Liver (tissue), 9 donors: Measurements from ENCODE around the gene FOXO3. TPM values are rescaled to one million over a fixed set of nuclear protein-coding genes. Genes with fewer than 3 reads are reported as not detected.

Source experiments
- DNase-seq: peaks from one replicate; pipeline ENCODE4 v3.0.0-alpha.2; 2017; ENCODE audit warnings: low spot score
- H3K27ac ChIP-seq, 2 donors: one replicate each; pipeline ENCODE4 v1.7.0; 2013; ENCODE audit warnings: inconsistent platforms in 2 of 2, low read length in 2 of 2, control low read depth in 1 of 2, low read depth in 1 of 2, mild to moderate bottlenecking in 1 of 2
- H3K27me3 ChIP-seq, 4 donors: one replicate each; pipeline versions ENCODE4 v1.6.1 to v1.7.0; 2013; ENCODE audit warnings: low read length in 3 of 4, inconsistent platforms in 1 of 4, mild to moderate bottlenecking in 1 of 4, moderate library complexity in 1 of 4; ENCODE audit not compliant: control insufficient read depth in 4 of 4, insufficient read depth in 4 of 4
- H3K36me3 ChIP-seq, 4 donors: one replicate each; pipeline versions ENCODE4 v1.6.1 to v1.7.0; 2013; ENCODE audit warnings: low read length in 3 of 4, mild to moderate bottlenecking in 3 of 4, low read depth in 1 of 4, moderate library complexity in 1 of 4; ENCODE audit not compliant: control insufficient read depth in 4 of 4, insufficient read depth in 3 of 4
- H3K4me1 ChIP-seq, 4 donors: one replicate each; pipeline versions ENCODE4 v1.6.1 to v1.7.0; 2013; ENCODE audit warnings: low read length in 3 of 4, mild to moderate bottlenecking in 3 of 4, moderate library complexity in 1 of 4; ENCODE audit not compliant: control insufficient read depth in 4 of 4, insufficient read depth in 4 of 4
- H3K4me3 ChIP-seq, 3 donors: one replicate each; pipeline versions ENCODE4 v1.6.1 to v1.7.0; 2013; ENCODE audit warnings: low read length in 3 of 3, control low read depth in 1 of 3, low read depth in 1 of 3, mild to moderate bottlenecking in 1 of 3
- H3K9ac ChIP-seq, 2 donors: one replicate each; pipeline ENCODE4 v1.7.0; 2013; ENCODE audit warnings: low read length in 2 of 2, mild to moderate bottlenecking in 2 of 2, moderate library complexity in 2 of 2, control low read depth in 1 of 2, low read depth in 1 of 2
- H3K9me3 ChIP-seq, 4 donors: one replicate each; pipeline versions ENCODE4 v1.6.1 to v1.7.0; 2013; ENCODE audit warnings: low read length in 3 of 4; ENCODE audit not compliant: control insufficient read depth in 4 of 4
- CTCF ChIP-seq: fragments of 150-350 bp; IDR thresholded peaks from 2 replicates; pipeline ENCODE4 v1.5.1; 2017; ENCODE audit warnings: improper control_type of control experiment, low read depth, low read length; ENCODE audit not compliant: missing input control
- EGR1 ChIP-seq, 2 donors: IDR thresholded peaks; 2 replicates each; pipeline ENCODE4 v1.6.1; 2016 to 2018; ENCODE audit warnings: antibody characterized with exemption in 2 of 2, low read depth in 2 of 2
- FOXA1 ChIP-seq: IDR thresholded peaks from 2 replicates; pipeline ENCODE4 v1.6.1; 2016; ENCODE audit warnings: antibody characterized with exemption
- FOXA2 ChIP-seq: IDR thresholded peaks from 2 replicates; pipeline ENCODE4 v1.6.1; 2016; ENCODE audit warnings: antibody characterized with exemption
- GABPA ChIP-seq, 2 donors: IDR thresholded peaks in 1 of 2; conservative IDR thresholded peaks in 1 of 2; 2 replicates each; pipeline ENCODE4 v1.6.1; 2016; ENCODE audit warnings: antibody characterized with exemption in 2 of 2, mild to moderate bottlenecking in 1 of 2, moderate library complexity in 1 of 2
- HNF4A ChIP-seq, 2 donors: conservative IDR thresholded peaks; 2 replicates each; pipeline ENCODE4 v1.6.1; 2016; ENCODE audit warnings: antibody characterized with exemption in 2 of 2, mild to moderate bottlenecking in 2 of 2
- HNF4G ChIP-seq: IDR thresholded peaks from 2 replicates; pipeline ENCODE4 v1.6.1; 2016; ENCODE audit warnings: antibody characterized with exemption
- JUND ChIP-seq, 2 donors: IDR thresholded peaks; 2 replicates each; pipeline ENCODE4 v1.6.1; 2016; ENCODE audit warnings: antibody characterized with exemption in 2 of 2
- NR2F2 ChIP-seq: IDR thresholded peaks from 2 replicates; pipeline ENCODE4 v1.6.1; 2016; ENCODE audit warnings: antibody characterized with exemption
- RAD21 ChIP-seq, 2 donors: IDR thresholded peaks; 2 replicates each; pipeline ENCODE4 v1.6.1; 2016; ENCODE audit warnings: antibody characterized with exemption in 2 of 2, mild to moderate bottlenecking in 2 of 2
- RXRA ChIP-seq, 2 donors: IDR thresholded peaks; 2 replicates each; pipeline ENCODE4 v1.6.1; 2017 to 2018; ENCODE audit warnings: antibody characterized with exemption in 2 of 2, mild to moderate bottlenecking in 1 of 2
- SP1 ChIP-seq: IDR thresholded peaks from 2 replicates; pipeline ENCODE4 v1.6.1; 2018; ENCODE audit warnings: antibody characterized with exemption, mild to moderate bottlenecking
- TAF1 ChIP-seq: conservative IDR thresholded peaks from 2 replicates; pipeline ENCODE4 v1.6.1; 2016; ENCODE audit warnings: antibody characterized with exemption, mild to moderate bottlenecking
- YY1 ChIP-seq: IDR thresholded peaks from 2 replicates; pipeline ENCODE4 v1.6.1; 2016; ENCODE audit warnings: antibody characterized with exemption, mild to moderate bottlenecking
- ZBTB33 ChIP-seq: IDR thresholded peaks from 2 replicates; pipeline ENCODE4 v1.6.1; 2016; ENCODE audit warnings: antibody characterized with exemption
- WGBS: extraction: QIAGEN DNeasy Blood & Tissue Kit; methylation state at CpG from one replicate; pipeline ENCODE4 v1.1.7; 2013; 5-methylcytosine and 5-hydroxymethylcytosine counted together
- polyA plus RNA-seq, 2 donors: library from polyadenylated mRNA; stranded (reverse) in 1 of 2; unstranded in 1 of 2; fragments of 200-250 nt in 1 of 2; fragments of >200 nt in 1 of 2; fragmentation: Nextera tagmentation in 1 of 2; extraction: Ambion mirVana in 1 of 2; gene quantifications; one replicate each; pipeline versions ENCODE4 v1.2.1 to v1.2.3, GENCODE V29; 2013 to 2015
- total RNA-seq, 2 donors: library from RNA; depleted of rRNA; stranded (reverse); fragments of >200 nt; gene quantifications; one replicate each; pipeline ENCODE4 v1.2.3, GENCODE V29; 2014
- TF ChIP-seq, protein P1 (sequence below): IDR thresholded peaks from 2 replicates; pipeline ENCODE4 v1.6.1; 2016; ENCODE audit warnings: antibody characterized with exemption
- TF ChIP-seq, protein P2 (sequence below): IDR thresholded peaks from 2 replicates; pipeline ENCODE4 v1.6.1; 2016; ENCODE audit warnings: antibody characterized with exemption
- TF ChIP-seq, protein P3 (sequence below): IDR thresholded peaks from 2 replicates; pipeline ENCODE4 v1.6.1; 2016; ENCODE audit warnings: antibody characterized with exemption, mild to moderate bottlenecking
- donor health status: healthy.
- donor health status: healthy.
- donor health status: healthy.
- donor health status: healthy.
- donor health status: healthy.

The FOXO3 gene
- total and polyA plus RNA-seq, 4 donors: 6.0 to 72.2 (median 17.3) TPM

- Histone ChIP-seq H3K9ac (no peak overlapping the region), H3K27ac (peak overlapping the region; percentile 59 to 68), H3K4me3 (no peak overlapping the region), H3K4me1 (peaks cover 16 to 76% (median 67%) of the 10 kb centered on the region in 4 donors), H3K36me3 (peaks cover 0 to 2% (median 0%) of the 10 kb centered on the region in 4 donors), H3K9me3 (no peaks in the 10 kb centered on the region), H3K27me3 (no peaks in the 10 kb centered on the region)
- no peak for TF ChIP-seq FOXA1
- TF ChIP-seq HNF4A (conservative IDR thresholded peaks at IDR 0.05): no peak
- TF ChIP-seq NR2F2: no peak
- TF ChIP-seq CTCF: no peak
- TF ChIP-seq EGR1 (IDR thresholded peaks at IDR 0.05; ENCODE audit: low read depth in 2 of 2): no peak
- no peak for TF ChIP-seq HNF4G
- no peak for TF ChIP-seq RAD21 (IDR thresholded peaks at IDR 0.05)
- TF ChIP-seq ZBTB33: no peak
- TF ChIP-seq GABPA (IDR thresholded peaks at IDR 0.05 in 1 of 2, conservative IDR thresholded peaks at IDR 0.05 in 1 of 2): no peak
- TF ChIP-seq, protein P1, sequence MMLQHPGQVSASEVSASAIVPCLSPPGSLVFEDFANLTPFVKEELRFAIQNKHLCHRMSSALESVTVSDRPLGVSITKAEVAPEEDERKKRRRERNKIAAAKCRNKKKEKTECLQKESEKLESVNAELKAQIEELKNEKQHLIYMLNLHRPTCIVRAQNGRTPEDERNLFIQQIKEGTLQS: no peak
- TF ChIP-seq YY1: no peak
- TF ChIP-seq, protein P2, sequence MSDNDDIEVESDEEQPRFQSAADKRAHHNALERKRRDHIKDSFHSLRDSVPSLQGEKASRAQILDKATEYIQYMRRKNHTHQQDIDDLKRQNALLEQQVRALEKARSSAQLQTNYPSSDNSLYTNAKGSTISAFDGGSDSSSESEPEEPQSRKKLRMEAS: no peak
- no peak for TF ChIP-seq JUND (IDR thresholded peaks at IDR 0.05)
- no peak for TF ChIP-seq FOXA2
- no peak for TF ChIP-seq RXRA (IDR thresholded peaks at IDR 0.05)
- TF ChIP-seq TAF1: no peak
- TF ChIP-seq SP1: no peak
- TF ChIP-seq, protein P3, sequence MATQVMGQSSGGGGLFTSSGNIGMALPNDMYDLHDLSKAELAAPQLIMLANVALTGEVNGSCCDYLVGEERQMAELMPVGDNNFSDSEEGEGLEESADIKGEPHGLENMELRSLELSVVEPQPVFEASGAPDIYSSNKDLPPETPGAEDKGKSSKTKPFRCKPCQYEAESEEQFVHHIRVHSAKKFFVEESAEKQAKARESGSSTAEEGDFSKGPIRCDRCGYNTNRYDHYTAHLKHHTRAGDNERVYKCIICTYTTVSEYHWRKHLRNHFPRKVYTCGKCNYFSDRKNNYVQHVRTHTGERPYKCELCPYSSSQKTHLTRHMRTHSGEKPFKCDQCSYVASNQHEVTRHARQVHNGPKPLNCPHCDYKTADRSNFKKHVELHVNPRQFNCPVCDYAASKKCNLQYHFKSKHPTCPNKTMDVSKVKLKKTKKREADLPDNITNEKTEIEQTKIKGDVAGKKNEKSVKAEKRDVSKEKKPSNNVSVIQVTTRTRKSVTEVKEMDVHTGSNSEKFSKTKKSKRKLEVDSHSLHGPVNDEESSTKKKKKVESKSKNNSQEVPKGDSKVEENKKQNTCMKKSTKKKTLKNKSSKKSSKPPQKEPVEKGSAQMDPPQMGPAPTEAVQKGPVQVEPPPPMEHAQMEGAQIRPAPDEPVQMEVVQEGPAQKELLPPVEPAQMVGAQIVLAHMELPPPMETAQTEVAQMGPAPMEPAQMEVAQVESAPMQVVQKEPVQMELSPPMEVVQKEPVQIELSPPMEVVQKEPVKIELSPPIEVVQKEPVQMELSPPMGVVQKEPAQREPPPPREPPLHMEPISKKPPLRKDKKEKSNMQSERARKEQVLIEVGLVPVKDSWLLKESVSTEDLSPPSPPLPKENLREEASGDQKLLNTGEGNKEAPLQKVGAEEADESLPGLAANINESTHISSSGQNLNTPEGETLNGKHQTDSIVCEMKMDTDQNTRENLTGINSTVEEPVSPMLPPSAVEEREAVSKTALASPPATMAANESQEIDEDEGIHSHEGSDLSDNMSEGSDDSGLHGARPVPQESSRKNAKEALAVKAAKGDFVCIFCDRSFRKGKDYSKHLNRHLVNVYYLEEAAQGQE: no peak
- no peak for DNase-seq
- WGBS: 95% methylated on average over 2 of the region's 2 CpGs
Observed at GRCh38 chr6:108580646-108581045, 19.9 kb downstream of the FOXO3 start.
